IPS DF 6.9 (cell line): ENCODE measurements around the gene CADM4.

Source experiments
- DNase-seq: peaks from one replicate; pipeline ENCODE4 v3.0.0-alpha.2; 2013; ENCODE audit warnings: low read depth, low spot score
- H3K27ac ChIP-seq: one replicate; pipeline ENCODE4 v1.5.1; 2013; ENCODE audit warnings: low read length, control low read depth
- H3K27me3 ChIP-seq: 2 replicates; pipeline ENCODE4 v1.6.1; 2013; ENCODE audit warnings: mild to moderate bottlenecking, low read length; ENCODE audit not compliant: control insufficient read depth, insufficient read depth
- H3K36me3 ChIP-seq: 2 replicates; pipeline ENCODE4 v1.6.1; 2013; ENCODE audit warnings: low read length; ENCODE audit not compliant: control insufficient read depth, insufficient read depth
- H3K4me1 ChIP-seq: 2 replicates; pipeline ENCODE4 v1.6.1; 2013; ENCODE audit warnings: low read length; ENCODE audit not compliant: control insufficient read depth, insufficient read depth
- H3K4me3 ChIP-seq: 2 replicates; pipeline ENCODE4 v1.5.1; 2013; ENCODE audit warnings: mild to moderate bottlenecking, low read length
- H3K9me3 ChIP-seq: 2 replicates; pipeline ENCODE4 v1.6.1; 2013; ENCODE audit warnings: low read length, inconsistent platforms; ENCODE audit not compliant: control insufficient read depth, insufficient read depth
- WGBS: extraction: QIAGEN DNeasy Blood & Tissue Kit; methylation state at CpG from one replicate; pipeline ENCODE4 v1.1.7; 2013; ENCODE audit warnings: mixed read lengths, missing lambda C conversion rate; ENCODE audit not compliant: insufficient read length, insufficient coverage; 5-methylcytosine and 5-hydroxymethylcytosine counted together

CADM4 gene

GRCh38 chr19:43586346-43586745, 53.3 kb downstream of the CADM4 start:
- H3K4me1 ChIP-seq, result no peaks in the 10 kb centered on the region
- no peaks in the 10 kb centered on the region for H3K9me3 ChIP-seq
- WGBS, result no CpG with 5 or more reads among the region's 2 CpGs
- H3K27me3 ChIP-seq, result no peaks in the 10 kb centered on the region
- DNase-seq, result no peak
- no peaks in the 10 kb centered on the region for H3K36me3 ChIP-seq
- no peak overlapping the region for H3K4me3 ChIP-seq
- H3K27ac ChIP-seq, result no peak overlapping the region

- WGBS, result no CpG with 5 or more reads among the region's 1 CpG
- no peak for DNase-seq
Measured at GRCh38 chr19:43584484-43584883, 55.2 kb downstream of the CADM4 start.

GRCh38 chr19:43582495-43582894, 57.2 kb downstream of the CADM4 start:
- H3K4me3 ChIP-seq, result no peak overlapping the region

More at GRCh38 chr19:43584484-43584883, 55.2 kb downstream of the CADM4 start:
- Histone ChIP-seq H3K4me1 (no peaks in the 10 kb centered on the region), H3K27ac (no peak overlapping the region), H3K9me3 (no peaks in the 10 kb centered on the region), H3K4me3 (no peak overlapping the region), H3K27me3 (no peaks in the 10 kb centered on the region), H3K36me3 (no peaks in the 10 kb centered on the region)

GRCh38 chr19:43581467-43581866, 58.2 kb downstream of the CADM4 start:
- WGBS, result no CpG with 5 or more reads among the region's 7 CpGs
- no peak for DNase-seq
- H3K4me1 ChIP-seq, result 0 out of 2 replicates have a peak, but pooled peaks cover under 1% of the 10 kb centered on the region
- no peak overlapping the region for H3K4me3 ChIP-seq
- H3K9me3 ChIP-seq, result no peaks in the 10 kb centered on the region
- no peaks in the 10 kb centered on the region for H3K36me3 ChIP-seq
- no peaks in the 10 kb centered on the region for H3K27me3 ChIP-seq
- no peak overlapping the region for H3K27ac ChIP-seq

More at GRCh38 chr19:43582495-43582894, 57.2 kb downstream of the CADM4 start:
- no peaks in the 10 kb centered on the region for H3K4me1 ChIP-seq
- no peaks in the 10 kb centered on the region for H3K36me3 ChIP-seq
- no peak for DNase-seq
- no peak overlapping the region for H3K27ac ChIP-seq
- no CpG with 5 or more reads among the region's 2 CpGs for WGBS
- H3K27me3 ChIP-seq, result no peaks in the 10 kb centered on the region
- no peaks in the 10 kb centered on the region for H3K9me3 ChIP-seq

GRCh38 chr19:43578787-43579186, 60.9 kb downstream of the CADM4 start:
- no peak for DNase-seq
- 100% methylated on average over 1 of the region's 3 CpGs for WGBS
- Histone ChIP-seq H3K4me3 (no peak overlapping the region), H3K36me3 (no peaks in the 10 kb centered on the region), H3K4me1 (0 out of 2 replicates have a peak, but pooled peaks cover 2% of the 10 kb centered on the region), H3K27me3 (no peaks in the 10 kb centered on the region), H3K27ac (no peak overlapping the region), H3K9me3 (no peaks in the 10 kb centered on the region)

- H3K4me3 ChIP-seq, result peak overlapping the region; percentile 7; the same call in 1 of the 2 replicates
- DNase-seq, result no peak
- WGBS, result no CpG with 5 or more reads among the region's 37 CpGs
Measured at GRCh38 chr19:43575955-43576878, 63.4 kb downstream of the CADM4 start.

GRCh38 chr19:43575156-43575950, 64.3 kb downstream of the CADM4 start, which contains the start of the genes PINLYP and XRCC1:
PINLYP (plus strand) TSS chr19:43575801; CDS start chr19:43577192, 1,391 bp downstream.
XRCC1 (minus strand) TSS chr19:43575527; CDS start chr19:43575458, 69 bp downstream.
- no peak within 1 kb of the TSS for H3K27ac ChIP-seq
- peak; percentile 98 for DNase-seq
- H3K36me3 ChIP-seq, result no peaks in the 10 kb centered on the region
- H3K9me3 ChIP-seq, result no peaks in the 10 kb centered on the region
- H3K4me3 ChIP-seq, result peak within 1 kb of the TSS; percentile 78; the same call in 1 of the 2 replicates
- H3K27me3 ChIP-seq, result no peaks in the 10 kb centered on the region
- H3K4me1 ChIP-seq, result 0 out of 2 replicates have a peak, but pooled peaks cover 2% of the 10 kb centered on the region
- WGBS, result no CpG with 5 or more reads among the region's 51 CpGs

More at GRCh38 chr19:43575955-43576878, 63.4 kb downstream of the CADM4 start:
- no peaks in the 10 kb centered on the region for H3K27me3 ChIP-seq
- H3K4me1 ChIP-seq, result 0 out of 2 replicates have a peak, but pooled peaks cover 2% of the 10 kb centered on the region
- no peak overlapping the region for H3K27ac ChIP-seq
- H3K36me3 ChIP-seq, result no peaks in the 10 kb centered on the region
- no peaks in the 10 kb centered on the region for H3K9me3 ChIP-seq

- Histone ChIP-seq H3K4me3 (peak overlapping the region; percentile 78; the same call in 1 of the 2 replicates), H3K36me3 (no peaks in the 10 kb centered on the region), H3K27me3 (no peaks in the 10 kb centered on the region), H3K9me3 (no peaks in the 10 kb centered on the region), H3K27ac (no peak overlapping the region), H3K4me1 (0 out of 2 replicates have a peak, but pooled peaks cover 2% of the 10 kb centered on the region)
- WGBS, result no CpG with 5 or more reads among the region's 12 CpGs
- DNase-seq, result no peak
Measured at GRCh38 chr19:43574424-43575155, 65.1 kb downstream of the CADM4 start.
